Ecto neural progenitor cell (in vitro differentiated cells): Measurements from ENCODE around the gene CAD.

Source experiments
- DNase-seq: peaks from one replicate; pipeline ENCODE4 v3.0.0-alpha.2; 2018; ENCODE audit warnings: low spot score

Gene CAD

GRCh38 chr2:27281855-27282559, 64.8 kb downstream of the CAD start, which contains the start of gene TRIM54:
TSS of gene TRIM54 (plus strand) at chr2:27282429. CDS start at chr2:27282732, 303 bp downstream.
- DNase-seq: no peak

DNA sequence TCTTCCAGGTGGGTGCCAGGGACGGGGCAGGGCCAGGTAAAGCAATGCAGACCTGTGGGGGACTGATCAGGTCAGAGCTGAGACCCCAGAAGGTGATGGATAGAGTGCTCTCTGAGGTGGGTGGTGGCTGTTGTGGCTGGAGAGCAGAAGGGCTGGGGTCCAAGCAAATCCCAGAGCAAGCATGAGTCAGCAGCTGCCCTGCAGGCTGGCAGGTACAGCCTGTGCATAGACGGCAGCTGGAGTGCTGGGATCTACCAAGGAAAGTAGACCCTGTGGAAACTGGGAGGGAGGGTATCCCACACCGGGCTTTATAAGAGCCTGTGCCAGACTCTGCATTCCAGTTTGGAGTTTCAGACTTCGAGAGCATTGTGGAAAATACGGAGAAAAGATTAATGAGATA, 65.7 kb downstream of the CAD start:
- no peak for DNase-seq

DNA sequence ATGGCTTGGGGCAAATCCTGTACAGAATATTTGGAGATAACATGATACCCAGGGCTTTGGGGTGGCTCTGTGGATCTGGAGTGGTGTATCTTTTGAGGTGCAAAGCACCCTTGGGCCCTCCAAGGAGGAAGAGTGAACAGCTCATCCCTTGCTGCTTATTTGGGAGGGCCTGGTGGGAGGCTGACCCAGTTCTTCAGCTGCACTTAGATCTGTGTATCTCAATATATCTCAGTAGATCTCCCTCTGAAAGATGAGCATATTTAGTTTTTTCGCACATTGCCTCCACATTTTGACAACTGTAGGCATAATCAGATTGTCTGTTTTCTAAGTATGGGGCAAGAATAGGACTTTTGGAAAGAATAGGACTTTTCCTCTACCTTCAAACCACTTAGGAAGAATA, 67.8 kb downstream of the CAD start:
- no peak for DNase-seq

DNA sequence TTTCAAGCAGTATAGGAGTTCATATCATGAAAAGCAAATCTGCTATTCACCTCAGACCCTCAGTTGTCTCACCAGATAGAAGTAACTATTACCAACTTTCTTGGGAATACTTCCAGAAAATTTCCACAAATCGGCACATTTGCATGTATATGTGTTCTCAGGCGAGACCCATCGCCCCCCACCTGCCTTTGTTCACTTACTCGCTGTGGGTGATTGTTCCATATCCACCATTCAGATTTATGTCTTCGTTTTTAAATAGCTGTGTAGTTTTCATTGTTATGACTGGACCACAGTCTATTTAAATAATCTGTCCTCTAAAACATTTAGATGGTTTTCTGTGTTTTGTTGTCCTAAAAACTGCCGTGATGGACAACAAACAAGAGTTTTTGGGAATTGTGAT, 68.3 kb downstream of the CAD start:
- DNase-seq: no peak

DNA sequence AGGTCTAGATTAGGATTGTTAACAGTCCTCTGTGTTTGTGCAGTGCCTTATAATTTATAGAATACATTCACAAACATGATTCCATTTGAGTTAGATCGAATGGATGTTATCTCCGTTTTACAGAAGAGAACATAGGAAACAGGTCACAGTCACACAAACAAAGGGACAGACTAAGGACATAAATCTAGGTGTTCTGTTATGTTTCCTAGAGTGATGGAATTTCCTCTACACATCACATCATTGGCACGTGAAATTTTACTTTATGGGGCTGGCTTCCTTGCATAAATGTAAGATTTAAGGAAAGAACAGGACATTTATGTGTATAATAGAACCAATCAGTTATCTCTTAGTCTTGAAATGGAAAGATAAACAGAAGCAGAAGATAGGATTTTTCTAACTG, 71.4 kb downstream of the CAD start:
- no peak for DNase-seq

DNA sequence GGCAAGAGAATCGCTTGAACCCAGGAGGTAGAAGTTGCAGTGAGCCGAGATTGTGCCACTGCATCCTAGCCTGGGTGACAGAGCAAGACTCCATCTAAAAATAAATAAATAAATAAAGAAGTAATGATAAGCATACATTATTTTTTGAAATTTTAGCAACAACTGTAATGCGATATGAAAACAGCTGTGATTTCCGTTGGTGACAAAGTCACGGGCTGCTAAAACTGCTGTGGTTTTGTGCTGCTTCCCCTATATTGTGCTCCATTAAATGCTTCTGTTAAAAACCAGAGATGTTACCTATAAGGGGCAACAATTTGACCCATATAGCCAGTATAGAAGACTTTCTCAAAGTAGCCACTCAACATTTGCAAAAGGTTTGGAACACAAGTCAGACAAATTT, 73.4 kb downstream of the CAD start:
- DNase-seq: no peak

DNA sequence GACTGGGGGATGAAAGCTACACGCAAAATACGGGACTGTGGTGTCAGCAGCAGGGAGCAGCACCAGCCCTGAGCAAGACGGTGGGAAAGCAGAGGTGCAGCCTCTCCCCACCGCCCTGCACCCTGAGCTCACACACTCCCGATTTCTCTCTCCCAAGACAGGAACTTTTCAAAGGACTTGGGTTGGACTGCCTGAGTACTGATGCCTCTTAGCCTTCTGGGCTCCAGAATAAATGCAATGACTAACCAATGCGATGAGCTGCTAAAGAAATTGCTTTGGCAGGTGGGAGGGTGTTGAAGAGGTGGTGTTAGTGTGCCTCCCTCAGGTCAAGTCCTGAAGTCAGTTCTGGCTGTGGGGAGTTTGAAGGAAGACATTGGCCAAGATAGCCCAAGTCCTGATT, 74.7 kb downstream of the CAD start:
- DNase-seq: no peak
